Vagina (tissue), 2 donors: ENCODE measurements around the gene SHE.

Source experiments
- CTCF ChIP-seq, 3 experiments: fragments of 450-650 bp in 2 of 3; fragments of 200-600 bp in 1 of 3; sonication (generic) in 1 of 3; IDR thresholded peaks; one replicate each; pipeline ENCODE4 v1.5.1; 2017 to 2019; ENCODE audit warnings: antibody characterized with exemption in 3 of 3, mild to moderate bottlenecking in 2 of 3, moderate library complexity in 2 of 3
- POLR2A ChIP-seq, 2 donors: fragments of 450-650 bp; IDR thresholded peaks; one replicate each; pipeline ENCODE4 v1.6.1; 2017; ENCODE audit warnings: antibody characterized with exemption in 2 of 2, mild to moderate bottlenecking in 2 of 2, moderate library complexity in 2 of 2

- TF ChIP-seq CTCF (IDR thresholded peaks at IDR 0.05), result no peak
- no peak for TF ChIP-seq POLR2A (IDR thresholded peaks at IDR 0.05)
Observed at GRCh38 chr1:154514066-154514553, 11.9 kb upstream of the SHE start.
